GM19035 (cell line): ENCODE measurements around the gene TMPRSS11B.
"Not testable (repeated sequence)": the region's sequence is repeated elsewhere in the genome, so short reads cannot be mapped to it uniquely, and the experiment has no call there.

Experiments
- ATAC-seq: cut with Tn5 transposase; IDR thresholded peaks from one replicate; pipeline ENCODE4 v1.9.1; 2021; ENCODE audit not compliant: unreplicated experiment

Gene TMPRSS11B

GRCh38 chr4:68245594-68245993 is at the start of gene TMPRSS11B:
TSS of gene TMPRSS11B (minus strand) at chr4:68245694. CDS start at chr4:68245558, 136 bp downstream.
- no peak for ATAC-seq

- no peak for ATAC-seq
Observed at GRCh38 chr4:68291256-68291655, 45.8 kb upstream of the TMPRSS11B start.

GRCh38 chr4:68288393-68288740 is 42.9 kb upstream of the TMPRSS11B start:
- no peak for ATAC-seq

- no peak for ATAC-seq
Observed at GRCh38 chr4:68287704-68288392, 42.4 kb upstream of the TMPRSS11B start.

GRCh38 chr4:68283714-68284113 is 38.2 kb upstream of the TMPRSS11B start:
- no peak for ATAC-seq

GRCh38 chr4:68283095-68283494 is 37.6 kb upstream of the TMPRSS11B start:
- ATAC-seq: no peak

GRCh38 chr4:68281796-68282740 is 36.6 kb upstream of the TMPRSS11B start:
- not testable (repeated sequence) for ATAC-seq

GRCh38 chr4:68278029-68278428 is 32.5 kb upstream of the TMPRSS11B start:
- ATAC-seq: no peak

- no peak for ATAC-seq
Observed at GRCh38 chr4:68277627-68278026, 32.1 kb upstream of the TMPRSS11B start.

GRCh38 chr4:68272860-68273259 is 27.4 kb upstream of the TMPRSS11B start:
- peak; percentile 49 for ATAC-seq

GRCh38 chr4:68272380-68272779 is 26.9 kb upstream of the TMPRSS11B start:
- peak; percentile 33 for ATAC-seq

- ATAC-seq: peak; percentile 62
Observed at GRCh38 chr4:68271851-68272357, 26.4 kb upstream of the TMPRSS11B start.

GRCh38 chr4:68267433-68267944 is 22.0 kb upstream of the TMPRSS11B start:
- ATAC-seq: no peak

GRCh38 chr4:68264875-68265565 is 19.5 kb upstream of the TMPRSS11B start:
- no peak for ATAC-seq

GRCh38 chr4:68259191-68259590 is 13.7 kb upstream of the TMPRSS11B start:
- ATAC-seq: no peak

GRCh38 chr4:68257719-68258118 is 12.2 kb upstream of the TMPRSS11B start:
- ATAC-seq: no peak

- no peak for ATAC-seq
Observed at GRCh38 chr4:68256284-68256683, 10.8 kb upstream of the TMPRSS11B start.

- ATAC-seq: no peak
Observed at GRCh38 chr4:68250151-68250930, 4.8 kb upstream of the TMPRSS11B start.

GRCh38 chr4:68249434-68249833 is 3.9 kb upstream of the TMPRSS11B start:
- ATAC-seq: peak; percentile 65

GRCh38 chr4:68240620-68241019 is 4.9 kb downstream of the TMPRSS11B start:
- no peak for ATAC-seq
